ENCODE results near the gene TMEM186.

TMEM186 gene

GRCh38 chr16:8758022-8758421 lies 39.4 kb downstream of the TMEM186 start:
- no peak for ATAC-seq
- TF ChIP-seq ARNTL (CRISPR knock-in tag; IDR thresholded peaks at IDR 0.05; ENCODE audit: borderline replicate concordance, low read depth) (no peak), CREB5 (CRISPR knock-in tag; IDR thresholded peaks at IDR 0.05; ENCODE audit: low read depth) (no peak), ZNF70 (CRISPR knock-in tag; IDR thresholded peaks at IDR 0.05) (no peak), ZFP30 (CRISPR knock-in tag; IDR thresholded peaks at IDR 0.05) (no peak), RARB (CRISPR knock-in tag; IDR thresholded peaks at IDR 0.05) (no peak), POU6F1 (CRISPR knock-in tag; IDR thresholded peaks at IDR 0.05; ENCODE audit: borderline replicate concordance, low read depth) (no peak), CSRNP3 (CRISPR knock-in tag; IDR thresholded peaks at IDR 0.05) (no peak), ZFP3 (CRISPR knock-in tag; IDR thresholded peaks at IDR 0.05) (no peak), BACH2 (CRISPR knock-in tag; IDR thresholded peaks at IDR 0.05; ENCODE audit: borderline replicate concordance) (no peak), ZC3H10 (CRISPR knock-in tag; IDR thresholded peaks at IDR 0.05) (no peak), PATZ1 (CRISPR knock-in tag; IDR thresholded peaks at IDR 0.05; ENCODE audit: borderline replicate concordance) (no peak), SNAI2 (CRISPR knock-in tag; IDR thresholded peaks at IDR 0.05) (no peak), OSR1 (CRISPR knock-in tag; IDR thresholded peaks at IDR 0.05) (no peak), ESRRG (CRISPR knock-in tag; IDR thresholded peaks at IDR 0.05) (no peak), GLIS3 (CRISPR knock-in tag; IDR thresholded peaks at IDR 0.05) (no peak), CSDC2 (CRISPR knock-in tag; IDR thresholded peaks at IDR 0.05) (no peak), TCF4 (CRISPR knock-in tag; IDR thresholded peaks at IDR 0.05; ENCODE audit: borderline replicate concordance) (no peak), ZNF8 (CRISPR knock-in tag; IDR thresholded peaks at IDR 0.05) (no peak)

- TF ChIP-seq RARB (CRISPR knock-in tag; IDR thresholded peaks at IDR 0.05), result no peak
- TF ChIP-seq ZNF8 (CRISPR knock-in tag; IDR thresholded peaks at IDR 0.05), result no peak
- no peak for TF ChIP-seq ESRRG (CRISPR knock-in tag; IDR thresholded peaks at IDR 0.05)
- no peak for TF ChIP-seq ZFP30 (CRISPR knock-in tag; IDR thresholded peaks at IDR 0.05)
- no peak for TF ChIP-seq TOX (CRISPR knock-in tag; IDR thresholded peaks at IDR 0.05; ENCODE audit: borderline replicate concordance)
- no peak for ATAC-seq
Measured at GRCh38 chr16:8756755-8757154, 40.7 kb downstream of the TMEM186 start.

GRCh38 chr16:8753416-8754054 lies 43.9 kb downstream of the TMEM186 start:
- ATAC-seq, result no peak
- TF ChIP-seq ZC3H10 (CRISPR knock-in tag; IDR thresholded peaks at IDR 0.05), result no peak
- no peak for TF ChIP-seq GLIS3 (CRISPR knock-in tag; IDR thresholded peaks at IDR 0.05)
- no peak for TF ChIP-seq PATZ1 (CRISPR knock-in tag; IDR thresholded peaks at IDR 0.05; ENCODE audit: borderline replicate concordance)
- TF ChIP-seq TOX (CRISPR knock-in tag; IDR thresholded peaks at IDR 0.05; ENCODE audit: borderline replicate concordance), result no peak
- TF ChIP-seq CREB5 (CRISPR knock-in tag; IDR thresholded peaks at IDR 0.05; ENCODE audit: low read depth), result no peak

Data from SK-N-SH treated with all-trans-retinoic acid at 6 μM for 48 hours (cell line).